HepG2 (cell line): Measurements from ENCODE around the gene VMO1. TPM values are rescaled to one million over a fixed set of nuclear protein-coding genes. Genes with fewer than 3 reads are reported as not detected.

Source experiments
- ATAC-seq: fragments of 200-7000 bp; cut with Tn5 transposase; 3 replicates; pipeline ENCODE4 v1.9.1; 2020; ENCODE audit warnings: mild to moderate bottlenecking, moderate library complexity
- BruUV-seq: library from RNA; stranded (reverse); fragments of 400-500 nt; replicated peaks from 2 replicates; lab custom pipeline; 2021; lab: Mats Ljungman, UMichigan
- CTCF ChIA-PET: fragments of 300-600 bp; formaldehyde crosslinking; extraction: SDS; loops from one replicate; lab custom pipeline; 2021; ENCODE audit warnings: low total read pairs, inconsistent platforms, low intra/inter-chr PET ratio; lab: Yijun Ruan, JAX
- POLR2A ChIA-PET: fragments of 350-600 bp; sonication (Branson Sonifier 250); formaldehyde crosslinking; loops from one replicate; lab custom pipeline; 2020; ENCODE audit warnings: antibody characterized with exemption, inconsistent platforms; lab: Yijun Ruan, JAX
- DNase-seq: peaks from one replicate; pipeline ENCODE4 v3.0.0-alpha.2; 2015; ENCODE audit warnings: low spot score
- FAIRE-seq: peaks from 3 replicates; lab custom pipeline; 2011; peaks lifted over from hg19 to GRCh38; lab: Jason Lieb, UNC
- H2AFZ ChIP-seq: one replicate; pipeline ENCODE4 v1.6.1; 2011; ENCODE audit warnings: low read length, inconsistent platforms
- H3K27ac ChIP-seq: fragments of 300-600 bp; 3 replicates; pipeline ENCODE4 v1.8.0; 2011; ENCODE audit warnings: mixed run types, mild to moderate bottlenecking, mixed read lengths, low read length, inconsistent platforms; ENCODE audit not compliant: insufficient read depth; ENCODE audit errors: extremely low read length
- H3K27me3 ChIP-seq, 2 experiments: fragments of 200-600 bp in 1 of 2; 2 replicates in 1 of 2; 3 replicates in 1 of 2; pipeline versions ENCODE4 v1.6.0 to v1.8.0; 2011; ENCODE audit warnings: low read length in 2 of 2, mild to moderate bottlenecking in 2 of 2, moderate library complexity in 2 of 2, inconsistent platforms in 1 of 2; ENCODE audit not compliant: insufficient read depth in 2 of 2, control insufficient read depth in 1 of 2
- H3K36me3 ChIP-seq, 2 experiments: fragments of 200-600 bp in 1 of 2; replicated peaks in 1 of 2; 2 replicates in 1 of 2; 3 replicates in 1 of 2; pipeline versions ENCODE4 v1.5.1 to v1.8.0; 2011; ENCODE audit warnings: low read length in 2 of 2, inconsistent platforms in 1 of 2; ENCODE audit not compliant: insufficient read depth in 2 of 2, control insufficient read depth in 1 of 2
- H3K4me1 ChIP-seq: 2 replicates; pipeline ENCODE4 v1.5.1; 2012; ENCODE audit warnings: low read length, inconsistent platforms; ENCODE audit not compliant: insufficient read depth
- H3K4me2 ChIP-seq: 2 replicates; pipeline ENCODE4 v1.6.0; 2011; ENCODE audit warnings: low read depth, low read length, inconsistent platforms
- H3K4me3 ChIP-seq, 3 experiments: fragments of 200-600 bp in 1 of 3; sonication (generic), shearing (Covaris generic) in 1 of 3; replicated peaks in 1 of 3; 2 replicates each; pipeline ENCODE4 v1.5.1; 2011 to 2016; ENCODE audit warnings: low read length in 3 of 3, inconsistent platforms in 2 of 3, low read depth in 2 of 3, mild to moderate bottlenecking in 2 of 3, control low read depth in 1 of 3, mixed read lengths in 1 of 3; ENCODE audit not compliant: insufficient read depth in 1 of 3
- H3K79me2 ChIP-seq: one replicate; pipeline ENCODE4 v1.6.1; 2011; ENCODE audit warnings: low read length, inconsistent platforms; ENCODE audit not compliant: insufficient read depth
- H3K9ac ChIP-seq: 2 replicates; pipeline ENCODE4 v1.6.0; 2011; ENCODE audit warnings: mild to moderate bottlenecking, low read depth, low read length, inconsistent platforms; ENCODE audit not compliant: insufficient read depth
- H3K9me3 ChIP-seq: 2 replicates; pipeline ENCODE4 v1.5.1; 2012; ENCODE audit warnings: mild to moderate bottlenecking, low read length
- H4K20me1 ChIP-seq: 2 replicates; pipeline ENCODE4 v1.6.0; 2011; ENCODE audit warnings: inconsistent platforms, mild to moderate bottlenecking, low read length, moderate library complexity; ENCODE audit not compliant: insufficient read depth
- CEBPB ChIP-seq: IDR thresholded peaks from 2 replicates; pipeline ENCODE4 v1.6.1; 2011; ENCODE audit warnings: low read depth, low read length, improper control_type of control experiment, borderline replicate concordance
- ESRRA ChIP-seq: sonication (generic); formaldehyde crosslinking; IDR thresholded peaks from 2 replicates; pipeline ENCODE4 v1.5.1; 2020; ENCODE audit warnings: mild to moderate bottlenecking, low read depth, missing genetic modification reagents
- FOSL1 ChIP-seq: sonication (generic); formaldehyde crosslinking; IDR thresholded peaks from 2 replicates; pipeline ENCODE4 v1.9.0; 2021; ENCODE audit warnings: missing genetic modification reagents, borderline replicate concordance
- KLF9 ChIP-seq: IDR thresholded peaks from 2 replicates; pipeline ENCODE4 v1.6.1; 2016; ENCODE audit warnings: low read depth
- PRPF4 ChIP-seq: fragments of 200-400 bp; formaldehyde crosslinking; IDR thresholded peaks from 2 replicates; pipeline ENCODE4 v1.6.1; 2016; ENCODE audit warnings: low read length, low read depth; ENCODE audit not compliant: poor library complexity, severe bottlenecking
- TARDBP ChIP-seq: sonication (generic); formaldehyde crosslinking; IDR thresholded peaks from 2 replicates; pipeline ENCODE4 v1.8.0; 2022; ENCODE audit warnings: mild to moderate bottlenecking, missing genetic modification reagents
- ZNF44 ChIP-seq: sonication (generic); formaldehyde crosslinking; IDR thresholded peaks from 2 replicates; pipeline ENCODE4 v1.5.1; 2020; ENCODE audit warnings: mild to moderate bottlenecking, missing genetic modification reagents
- ZNF510 ChIP-seq: sonication (generic); formaldehyde crosslinking; IDR thresholded peaks from 2 replicates; pipeline ENCODE4 v1.4.0; 2020; ENCODE audit warnings: low read depth, mild to moderate bottlenecking, missing genetic modification reagents
- WGBS: methylation state at CpG from one replicate; pipeline ENCODE4 v1.1.6; 2017; ENCODE audit warnings: low lambda C conversion rate; 5-methylcytosine and 5-hydroxymethylcytosine counted together
- in situ Hi-C: cut with HindIII; loops from 2 replicates; pipeline ENCODE4 v1.10.0; 2017; ENCODE audit warnings: low pct_unique_long_range_greater_than_20kb; ENCODE audit not compliant: extremely low pct_ligation_motif_present
- intact Hi-C: fragments of 100-400 bp; cut with micrococcal nuclease; formaldehyde crosslinking; loops from one replicate; pipeline ENCODE4 v1.10.0; 2022; ENCODE audit not compliant: unreplicated experiment
- polyA plus RNA-seq, 8 experiments: library from polyadenylated mRNA; depleted of rRNA in 3 of 8; stranded (reverse) in 7 of 8; unstranded in 1 of 8; fragments of >200 nt; fragmentation: Illumina TruSeq in 4 of 8; extraction: Trizol in 4 of 8; gene quantifications; 2 replicates each; pipeline versions ENCODE4 v1.2.1 to v1.2.3, GENCODE V29; 2011 to 2016; ENCODE audit warnings: low read depth in 4 of 8, missing spikeins in 1 of 8, mixed read lengths in 1 of 8; ENCODE audit not compliant: insufficient read depth in 1 of 8
- total RNA-seq, 5 experiments: library from RNA; depleted of rRNA; stranded (reverse); fragments of >200 nt; fragmentation: Illumina TruSeq; extraction: Trizol; gene quantifications; 2 replicates each; pipeline ENCODE4 v1.2.3, GENCODE V29; 2016; ENCODE audit warnings: low read depth in 1 of 5
- TF ChIP-seq, protein P1 (sequence below): sonication (generic); formaldehyde crosslinking; IDR thresholded peaks from 2 replicates; pipeline ENCODE4 v1.5.0; 2020; ENCODE audit warnings: missing genetic modification reagents
- TF ChIP-seq, protein P2 (sequence below): sonication (generic); formaldehyde crosslinking; conservative IDR thresholded peaks from 2 replicates; pipeline ENCODE4 v1.4.0; 2020; ENCODE audit warnings: mild to moderate bottlenecking, missing genetic modification reagents, moderate library complexity
- TF ChIP-seq, protein P3 (sequence below): sonication (generic); formaldehyde crosslinking; IDR thresholded peaks from 2 replicates; pipeline ENCODE4 v1.9.0; 2021; ENCODE audit warnings: mild to moderate bottlenecking, missing genetic modification reagents

The VMO1 gene
- total and polyA plus RNA-seq, 2 of the 13 experiments (the other 11 are each of a cell fraction or from before 2014, with no cell fraction given): not detected

DNA sequence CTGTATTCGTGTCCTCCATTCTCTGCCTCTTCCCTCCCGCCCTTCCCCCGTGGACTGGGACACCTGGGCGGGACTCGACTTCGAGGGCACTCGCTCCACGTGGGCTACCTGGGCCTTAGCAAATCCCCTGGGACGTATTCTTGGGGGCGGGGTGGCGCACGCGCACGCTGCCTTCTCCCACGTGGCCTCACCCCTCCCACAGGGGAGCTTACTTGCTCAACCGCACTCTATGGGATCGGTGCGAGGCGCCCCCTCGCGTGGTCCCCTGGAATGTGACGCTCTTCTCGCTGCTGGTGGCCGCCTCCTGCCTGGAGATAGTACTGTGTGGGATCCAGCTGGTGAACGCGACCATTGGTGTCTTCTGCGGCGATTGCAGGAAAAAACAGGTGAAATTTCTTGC is 3.5 kb downstream of the VMO1 start:
- ATAC-seq: no peak
- no peak for TF ChIP-seq ESRRA
- no peak for TF ChIP-seq ZNF510 (CRISPR knock-in tag)
- TF ChIP-seq, protein P1, sequence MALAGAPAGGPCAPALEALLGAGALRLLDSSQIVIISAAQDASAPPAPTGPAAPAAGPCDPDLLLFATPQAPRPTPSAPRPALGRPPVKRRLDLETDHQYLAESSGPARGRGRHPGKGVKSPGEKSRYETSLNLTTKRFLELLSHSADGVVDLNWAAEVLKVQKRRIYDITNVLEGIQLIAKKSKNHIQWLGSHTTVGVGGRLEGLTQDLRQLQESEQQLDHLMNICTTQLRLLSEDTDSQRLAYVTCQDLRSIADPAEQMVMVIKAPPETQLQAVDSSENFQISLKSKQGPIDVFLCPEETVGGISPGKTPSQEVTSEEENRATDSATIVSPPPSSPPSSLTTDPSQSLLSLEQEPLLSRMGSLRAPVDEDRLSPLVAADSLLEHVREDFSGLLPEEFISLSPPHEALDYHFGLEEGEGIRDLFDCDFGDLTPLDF (CRISPR knock-in tag): no peak
- no peak for TF ChIP-seq CEBPB
- TF ChIP-seq, protein P2, sequence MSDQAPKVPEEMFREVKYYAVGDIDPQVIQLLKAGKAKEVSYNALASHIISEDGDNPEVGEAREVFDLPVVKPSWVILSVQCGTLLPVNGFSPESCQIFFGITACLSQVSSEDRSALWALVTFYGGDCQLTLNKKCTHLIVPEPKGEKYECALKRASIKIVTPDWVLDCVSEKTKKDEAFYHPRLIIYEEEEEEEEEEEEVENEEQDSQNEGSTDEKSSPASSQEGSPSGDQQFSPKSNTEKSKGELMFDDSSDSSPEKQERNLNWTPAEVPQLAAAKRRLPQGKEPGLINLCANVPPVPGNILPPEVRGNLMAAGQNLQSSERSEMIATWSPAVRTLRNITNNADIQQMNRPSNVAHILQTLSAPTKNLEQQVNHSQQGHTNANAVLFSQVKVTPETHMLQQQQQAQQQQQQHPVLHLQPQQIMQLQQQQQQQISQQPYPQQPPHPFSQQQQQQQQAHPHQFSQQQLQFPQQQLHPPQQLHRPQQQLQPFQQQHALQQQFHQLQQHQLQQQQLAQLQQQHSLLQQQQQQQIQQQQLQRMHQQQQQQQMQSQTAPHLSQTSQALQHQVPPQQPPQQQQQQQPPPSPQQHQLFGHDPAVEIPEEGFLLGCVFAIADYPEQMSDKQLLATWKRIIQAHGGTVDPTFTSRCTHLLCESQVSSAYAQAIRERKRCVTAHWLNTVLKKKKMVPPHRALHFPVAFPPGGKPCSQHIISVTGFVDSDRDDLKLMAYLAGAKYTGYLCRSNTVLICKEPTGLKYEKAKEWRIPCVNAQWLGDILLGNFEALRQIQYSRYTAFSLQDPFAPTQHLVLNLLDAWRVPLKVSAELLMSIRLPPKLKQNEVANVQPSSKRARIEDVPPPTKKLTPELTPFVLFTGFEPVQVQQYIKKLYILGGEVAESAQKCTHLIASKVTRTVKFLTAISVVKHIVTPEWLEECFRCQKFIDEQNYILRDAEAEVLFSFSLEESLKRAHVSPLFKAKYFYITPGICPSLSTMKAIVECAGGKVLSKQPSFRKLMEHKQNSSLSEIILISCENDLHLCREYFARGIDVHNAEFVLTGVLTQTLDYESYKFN (CRISPR knock-in tag): no peak
- TF ChIP-seq FOSL1 (CRISPR knock-in tag): no peak
- no peak for TF ChIP-seq TARDBP (CRISPR knock-in tag)
- TF ChIP-seq PRPF4: no peak
- TF ChIP-seq ZNF44 (CRISPR knock-in tag): no peak
- TF ChIP-seq, protein P3, sequence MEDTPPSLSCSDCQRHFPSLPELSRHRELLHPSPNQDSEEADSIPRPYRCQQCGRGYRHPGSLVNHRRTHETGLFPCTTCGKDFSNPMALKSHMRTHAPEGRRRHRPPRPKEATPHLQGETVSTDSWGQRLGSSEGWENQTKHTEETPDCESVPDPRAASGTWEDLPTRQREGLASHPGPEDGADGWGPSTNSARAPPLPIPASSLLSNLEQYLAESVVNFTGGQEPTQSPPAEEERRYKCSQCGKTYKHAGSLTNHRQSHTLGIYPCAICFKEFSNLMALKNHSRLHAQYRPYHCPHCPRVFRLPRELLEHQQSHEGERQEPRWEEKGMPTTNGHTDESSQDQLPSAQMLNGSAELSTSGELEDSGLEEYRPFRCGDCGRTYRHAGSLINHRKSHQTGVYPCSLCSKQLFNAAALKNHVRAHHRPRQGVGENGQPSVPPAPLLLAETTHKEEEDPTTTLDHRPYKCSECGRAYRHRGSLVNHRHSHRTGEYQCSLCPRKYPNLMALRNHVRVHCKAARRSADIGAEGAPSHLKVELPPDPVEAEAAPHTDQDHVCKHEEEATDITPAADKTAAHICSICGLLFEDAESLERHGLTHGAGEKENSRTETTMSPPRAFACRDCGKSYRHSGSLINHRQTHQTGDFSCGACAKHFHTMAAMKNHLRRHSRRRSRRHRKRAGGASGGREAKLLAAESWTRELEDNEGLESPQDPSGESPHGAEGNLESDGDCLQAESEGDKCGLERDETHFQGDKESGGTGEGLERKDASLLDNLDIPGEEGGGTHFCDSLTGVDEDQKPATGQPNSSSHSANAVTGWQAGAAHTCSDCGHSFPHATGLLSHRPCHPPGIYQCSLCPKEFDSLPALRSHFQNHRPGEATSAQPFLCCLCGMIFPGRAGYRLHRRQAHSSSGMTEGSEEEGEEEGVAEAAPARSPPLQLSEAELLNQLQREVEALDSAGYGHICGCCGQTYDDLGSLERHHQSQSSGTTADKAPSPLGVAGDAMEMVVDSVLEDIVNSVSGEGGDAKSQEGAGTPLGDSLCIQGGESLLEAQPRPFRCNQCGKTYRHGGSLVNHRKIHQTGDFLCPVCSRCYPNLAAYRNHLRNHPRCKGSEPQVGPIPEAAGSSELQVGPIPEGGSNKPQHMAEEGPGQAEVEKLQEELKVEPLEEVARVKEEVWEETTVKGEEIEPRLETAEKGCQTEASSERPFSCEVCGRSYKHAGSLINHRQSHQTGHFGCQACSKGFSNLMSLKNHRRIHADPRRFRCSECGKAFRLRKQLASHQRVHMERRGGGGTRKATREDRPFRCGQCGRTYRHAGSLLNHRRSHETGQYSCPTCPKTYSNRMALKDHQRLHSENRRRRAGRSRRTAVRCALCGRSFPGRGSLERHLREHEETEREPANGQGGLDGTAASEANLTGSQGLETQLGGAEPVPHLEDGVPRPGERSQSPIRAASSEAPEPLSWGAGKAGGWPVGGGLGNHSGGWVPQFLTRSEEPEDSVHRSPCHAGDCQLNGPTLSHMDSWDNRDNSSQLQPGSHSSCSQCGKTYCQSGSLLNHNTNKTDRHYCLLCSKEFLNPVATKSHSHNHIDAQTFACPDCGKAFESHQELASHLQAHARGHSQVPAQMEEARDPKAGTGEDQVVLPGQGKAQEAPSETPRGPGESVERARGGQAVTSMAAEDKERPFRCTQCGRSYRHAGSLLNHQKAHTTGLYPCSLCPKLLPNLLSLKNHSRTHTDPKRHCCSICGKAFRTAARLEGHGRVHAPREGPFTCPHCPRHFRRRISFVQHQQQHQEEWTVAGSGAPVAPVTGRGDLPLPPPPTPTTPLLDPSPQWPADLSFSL (CRISPR knock-in tag): no peak
- TF ChIP-seq KLF9 (CRISPR knock-in tag): no peak

More for the DNA sequence above, 3.5 kb downstream of the VMO1 start:
- Histone ChIP-seq H3K9me3 (no peaks in the 10 kb centered on the region), H3K27me3 (no peaks in the 10 kb centered on the region), H3K4me3 (no peak overlapping the region), H3K79me2 (no peaks in the 10 kb centered on the region), H4K20me1 (no peaks in the 10 kb centered on the region), H3K27ac (no peak overlapping the region), H3K36me3 (peaks cover 6 to 8% of the 10 kb centered on the region in 2 experiments; a peak in 4 of 5 replicates), H2AFZ (no peak overlapping the region), H3K9ac (no peak overlapping the region), H3K4me2 (no peak overlapping the region), H3K4me1 (peaks cover 33% of the 10 kb centered on the region)
- WGBS: 95% methylated on average over 28 of the region's 28 CpGs
- no peak for DNase-seq
- POLR2A ChIA-PET: interaction anchor here (0.6 kb wide), 2 partner anchors 14 to 61 kb away, joined by 3 read pairs; no protein-coding TSS in a partner anchor
- in situ Hi-C loops: loop anchor here (10.0 kb wide), 1 partner anchor 48 kb away; the partner anchor contains the start of genes CXCL16, MED11 and ZMYND15
- CTCF ChIA-PET: no interaction called here
- no TSS peak for BruUV-seq
- no peak for FAIRE-seq
- intact Hi-C loops: no loop called here
